IMR-90 (cell line): Measurements from ENCODE around the gene TTC7B. TPM values are rescaled to one million over a fixed set of nuclear protein-coding genes. Genes with fewer than 3 reads are reported as not detected.

ENCODE experiments used
- ATAC-seq: fragments of 200-7000 bp; cut with Tn5 transposase; 2 replicates; pipeline ENCODE4 v1.9.1; 2020; ENCODE audit warnings: low read depth, mild to moderate bottlenecking, moderate library complexity
- BruUV-seq: library from RNA; stranded (reverse); fragments of 400-500 nt; replicated peaks from 2 replicates; lab custom pipeline; 2021; lab: Mats Ljungman, UMichigan
- CTCF ChIA-PET: fragments of 300-600 bp; formaldehyde crosslinking; extraction: SDS; loops from one replicate; lab custom pipeline; 2021; ENCODE audit warnings: antibody characterized with exemption; lab: Yijun Ruan, JAX
- POLR2A ChIA-PET: fragments of 300-600 bp; sonication (Branson Sonifier 250); formaldehyde crosslinking; loops from one replicate; lab custom pipeline; 2022; ENCODE audit warnings: antibody characterized with exemption; ENCODE audit not compliant: unreplicated experiment; lab: Charles Lee
- DNase-seq: peaks from one replicate; pipeline ENCODE4 v3.0.0; 2013
- H2AFZ ChIP-seq: replicated peaks from 2 replicates; pipeline ENCODE3; 2013; ENCODE audit warnings: low read length, mild to moderate bottlenecking; ENCODE audit not compliant: poor library complexity
- H2AK5ac ChIP-seq: 2 replicates; pipeline ENCODE4 v1.6.1; 2013; ENCODE audit warnings: low read depth, low read length, inconsistent platforms
- H2AK9ac ChIP-seq: replicated peaks from 2 replicates; pipeline ENCODE3; 2013; ENCODE audit warnings: mild to moderate bottlenecking, low read depth, low read length, moderate library complexity; ENCODE audit not compliant: poor library complexity
- H2BK120ac ChIP-seq: 2 replicates; pipeline ENCODE4 v1.6.1; 2013; ENCODE audit warnings: low read depth, low read length, inconsistent platforms
- H2BK15ac ChIP-seq: 3 replicates; pipeline ENCODE4 v1.6.1; 2013; ENCODE audit warnings: low read depth, low read length, inconsistent platforms
- H2BK20ac ChIP-seq: 2 replicates; pipeline ENCODE4 v1.6.1; 2013; ENCODE audit warnings: low read depth, mild to moderate bottlenecking, inconsistent platforms, low read length, moderate library complexity
- H2BK5ac ChIP-seq: 2 replicates; pipeline ENCODE4 v1.6.1; 2013; ENCODE audit warnings: mild to moderate bottlenecking, low read depth, low read length, inconsistent platforms; ENCODE audit not compliant: poor library complexity, severe bottlenecking
- H3K14ac ChIP-seq: replicated peaks from 2 replicates; pipeline ENCODE4 v1.6.1; 2013; ENCODE audit warnings: low read depth, low read length, inconsistent platforms
- H3K18ac ChIP-seq: 2 replicates; pipeline ENCODE4 v1.6.1; 2013; ENCODE audit warnings: low read depth, low read length, control low read depth
- H3K23ac ChIP-seq: 2 replicates; pipeline ENCODE4 v1.6.1; 2013; ENCODE audit warnings: low read depth, low read length, inconsistent platforms
- H3K27ac ChIP-seq: 2 replicates; pipeline ENCODE4 v1.5.1; 2013; ENCODE audit warnings: mild to moderate bottlenecking, control low read depth, low read length; ENCODE audit not compliant: insufficient read depth
- H3K27me3 ChIP-seq: 2 replicates; pipeline ENCODE4 v1.6.1; 2013; ENCODE audit warnings: low read length; ENCODE audit not compliant: control insufficient read depth, insufficient read depth
- H3K36me3 ChIP-seq: 2 replicates; pipeline ENCODE4 v1.6.1; 2013; ENCODE audit warnings: low read length, mixed read lengths; ENCODE audit not compliant: control insufficient read depth, insufficient read depth
- H3K4ac ChIP-seq: 2 replicates; pipeline ENCODE4 v1.6.1; 2013; ENCODE audit warnings: low read depth, low read length, inconsistent platforms
- H3K4me1 ChIP-seq: 2 replicates; pipeline ENCODE4 v1.6.1; 2013; ENCODE audit warnings: low read length, mixed read lengths; ENCODE audit not compliant: control insufficient read depth, insufficient read depth
- H3K4me2 ChIP-seq: 2 replicates; pipeline ENCODE4 v1.6.1; 2013; ENCODE audit warnings: low read depth, mild to moderate bottlenecking, control low read depth, low read length, moderate library complexity
- H3K4me3 ChIP-seq: 2 replicates; pipeline ENCODE4 v1.5.1; 2013; ENCODE audit warnings: low read depth, mild to moderate bottlenecking, control low read depth, low read length, moderate library complexity; ENCODE audit not compliant: insufficient read depth
- H3K56ac ChIP-seq: 2 replicates; pipeline ENCODE4 v1.6.1; 2013; ENCODE audit warnings: low read length, inconsistent platforms; ENCODE audit not compliant: insufficient read depth; ENCODE audit errors: extremely low read depth
- H3K79me1 ChIP-seq, 2 experiments: 2 replicates each; pipeline ENCODE4 v1.6.1; 2013; ENCODE audit warnings: low read length in 2 of 2, inconsistent platforms in 1 of 2, low read depth in 1 of 2
- H3K9ac ChIP-seq: 2 replicates; pipeline ENCODE4 v1.6.1; 2013; ENCODE audit warnings: low read depth, low read length, control low read depth
- H3K9me1 ChIP-seq: 2 replicates; pipeline ENCODE4 v1.6.1; 2013; ENCODE audit warnings: low read length, inconsistent platforms; ENCODE audit not compliant: insufficient read depth
- H3K9me3 ChIP-seq: 2 replicates; pipeline ENCODE4 v1.6.1; 2013; ENCODE audit warnings: low read length; ENCODE audit not compliant: control insufficient read depth, insufficient read depth
- H4K20me1 ChIP-seq: 2 replicates; pipeline ENCODE4 v1.6.1; 2013; ENCODE audit warnings: low read length, inconsistent platforms; ENCODE audit not compliant: insufficient read depth
- H4K5ac ChIP-seq: 2 replicates; pipeline ENCODE4 v1.6.1; 2013; ENCODE audit warnings: mild to moderate bottlenecking, low read depth, low read length, control low read depth
- H4K8ac ChIP-seq, 2 experiments: 2 replicates each; pipeline ENCODE4 v1.6.1; 2013; ENCODE audit warnings: low read depth in 2 of 2, low read length in 2 of 2, control low read depth in 1 of 2, inconsistent platforms in 1 of 2
- H4K91ac ChIP-seq: 2 replicates; pipeline ENCODE4 v1.6.1; 2013; ENCODE audit warnings: low read depth, low read length, inconsistent platforms; ENCODE audit not compliant: insufficient read depth
- BHLHE40 ChIP-seq: fragments of 150-350 bp; IDR thresholded peaks from 2 replicates; pipeline ENCODE4 v1.6.1; 2016; ENCODE audit warnings: mild to moderate bottlenecking, low read depth, low read length
- CEBPB ChIP-seq: IDR thresholded peaks from 2 replicates; pipeline ENCODE4 v1.6.1; 2012; ENCODE audit warnings: low read depth, low read length, improper control_type of control experiment
- CHD1 ChIP-seq: IDR thresholded peaks from 2 replicates; pipeline ENCODE4 v1.6.1; 2012; ENCODE audit warnings: low read depth, low read length, improper control_type of control experiment
- CTCF ChIP-seq: conservative IDR thresholded peaks from 2 replicates; pipeline ENCODE4 v1.5.1; 2012; ENCODE audit warnings: mild to moderate bottlenecking, low read depth, low read length, improper control_type of control experiment
- FOS ChIP-seq: fragments of 150-350 bp; IDR thresholded peaks from 2 replicates; pipeline ENCODE4 v1.6.1; 2016; ENCODE audit warnings: low read depth, low read length
- MAFK ChIP-seq: IDR thresholded peaks from 2 replicates; pipeline ENCODE4 v1.6.1; 2012; ENCODE audit warnings: low read depth, low read length, improper control_type of control experiment
- MAZ ChIP-seq: IDR thresholded peaks from 2 replicates; pipeline ENCODE4 v1.6.1; 2012; ENCODE audit warnings: low read depth, mild to moderate bottlenecking, low read length, improper control_type of control experiment, moderate library complexity, borderline replicate concordance
- MXI1 ChIP-seq: IDR thresholded peaks from 2 replicates; pipeline ENCODE4 v1.6.1; 2012; ENCODE audit warnings: low read depth, mild to moderate bottlenecking, low read length, moderate library complexity, borderline replicate concordance
- NFE2L2 ChIP-seq: fragments of 150-350 bp; IDR thresholded peaks from 2 replicates; pipeline ENCODE4 v1.6.1; 2016; ENCODE audit warnings: low read depth, mild to moderate bottlenecking, low read length
- POLR2A ChIP-seq: IDR thresholded peaks from 2 replicates; pipeline ENCODE4 v1.6.1; 2012; ENCODE audit warnings: mild to moderate bottlenecking, low read depth, low read length
- RAD21 ChIP-seq: IDR thresholded peaks from 2 replicates; pipeline ENCODE4 v1.6.1; 2012; ENCODE audit warnings: low read length, improper control_type of control experiment
- RCOR1 ChIP-seq: IDR thresholded peaks from 2 replicates; pipeline ENCODE4 v1.6.1; 2012; ENCODE audit warnings: mild to moderate bottlenecking, low read length, improper control_type of control experiment; ENCODE audit not compliant: insufficient replicate concordance
- RFX5 ChIP-seq: IDR thresholded peaks from 2 replicates; pipeline ENCODE4 v1.8.0; 2012; ENCODE audit warnings: low read depth, mild to moderate bottlenecking, low read length, moderate library complexity
- SMC3 ChIP-seq: fragments of 150-350 bp; IDR thresholded peaks from 2 replicates; pipeline ENCODE4 v1.6.1; 2016; ENCODE audit warnings: low read depth, mild to moderate bottlenecking, antibody characterized with exemption, low read length, moderate library complexity
- USF2 ChIP-seq: fragments of 150-350 bp; IDR thresholded peaks from 2 replicates; pipeline ENCODE4 v1.6.1; 2017; ENCODE audit warnings: mild to moderate bottlenecking, antibody characterized with exemption, low read length, low read depth
- WGBS, 2 experiments: methylation state at CpG; one replicate each; pipeline versions ENCODE4 v1.1.5 to v1.1.7; 2013; ENCODE audit warnings: missing lambda C conversion rate in 2 of 2; ENCODE audit not compliant: insufficient read length in 1 of 2; ENCODE audit errors: extremely low coverage in 2 of 2; 5-methylcytosine and 5-hydroxymethylcytosine counted together
- dilution Hi-C: fragments of 300-500 bp; cut with HindIII; formaldehyde crosslinking; loops from one replicate; pipeline ENCODE4 v1.14.3; 2018; ENCODE audit warnings: low sequenced_read_pairs; ENCODE audit not compliant: unreplicated experiment
- in situ Hi-C: fragments of 300-500 bp; cut with MboI; formaldehyde crosslinking; loops from 3 replicates; pipeline ENCODE4 v1.14.3; 2019; ENCODE audit warnings: low sequenced_read_pairs, inconsistent platforms, mixed read lengths
- intact Hi-C: fragments of 100-400 bp; cut with micrococcal nuclease; formaldehyde crosslinking; loops from 2 replicates; pipeline ENCODE4 v1.10.0; 2022
- polyA plus RNA-seq, 3 experiments: library from polyadenylated mRNA; depleted of rRNA; stranded (reverse); fragments of >200 nt; gene quantifications; 2 replicates each; pipeline ENCODE4 v1.2.3, GENCODE V29; 2012; ENCODE audit warnings: low replicate concordance in 1 of 3
- total RNA-seq: library from RNA; depleted of rRNA; stranded (reverse); fragments of >200 nt; gene quantifications from 2 replicates; pipeline ENCODE4 v1.2.3, GENCODE V29; 2012
- TF ChIP-seq, protein P1 (sequence below): fragments of 150-350 bp; IDR thresholded peaks from 2 replicates; pipeline ENCODE4 v1.6.1; 2016; ENCODE audit warnings: low read depth, mild to moderate bottlenecking, low read length, moderate library complexity, borderline replicate concordance

Gene TTC7B
- total and polyA plus RNA-seq, 2 of the 4 experiments (the other 2 are of a cell fraction), result 18.1 to 35.3 TPM

DNA sequence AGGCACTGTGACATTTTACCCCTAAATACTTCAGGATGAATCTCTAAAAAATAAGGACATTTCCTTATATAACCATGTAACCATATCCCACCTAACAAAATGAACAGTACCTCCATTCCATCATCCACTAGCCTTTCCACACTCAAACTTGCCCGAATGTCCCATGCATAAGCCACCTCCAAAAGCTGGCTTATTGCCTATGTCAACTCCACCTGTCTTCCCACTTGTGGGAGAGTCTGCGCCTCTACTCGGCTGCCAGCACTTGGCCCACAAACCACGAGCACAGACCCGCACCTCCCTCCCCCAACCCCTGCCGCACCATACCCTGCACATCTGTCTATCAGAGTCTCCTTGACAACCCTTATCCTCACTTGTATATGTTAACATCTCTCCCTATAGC is 253.6 kb downstream of the TTC7B start:
- intact Hi-C loops, result no loop called here
- 75% methylated on average over 1 of the region's 6 CpGs; no CpG with 5 or more reads in 1 of the 2 experiments for WGBS, 2 experiments

More for the DNA sequence above, 253.6 kb downstream of the TTC7B start:
- Histone ChIP-seq H4K5ac (no peak overlapping the region), H3K27me3 (no peaks in the 10 kb centered on the region), H2AK9ac (no peak overlapping the region), H2BK20ac (no peak overlapping the region), H4K8ac (no peak overlapping the region), H3K4ac (no peak overlapping the region), H3K79me1 (no peaks in the 10 kb centered on the region), H3K4me2 (no peak overlapping the region), H3K4me3 (no peak overlapping the region), H2AFZ (no peak overlapping the region), H3K14ac (no peak overlapping the region), H3K23ac (no peak overlapping the region), H2AK5ac (no peak overlapping the region), H3K36me3 (0 out of 2 replicates have a peak, but pooled peaks cover 3% of the 10 kb centered on the region), H3K18ac (no peak overlapping the region), H3K9me1 (0 out of 2 replicates have a peak, but pooled peaks cover 4% of the 10 kb centered on the region), H4K20me1 (no peaks in the 10 kb centered on the region), H2BK15ac (no peak overlapping the region), H3K4me1 (no peaks in the 10 kb centered on the region), H2BK120ac (no peak overlapping the region), H3K27ac (no peak overlapping the region), H2BK5ac (no peak overlapping the region), H4K91ac (no peak overlapping the region), H3K56ac (no peak overlapping the region), H3K9ac (no peak overlapping the region), H3K9me3 (no peaks in the 10 kb centered on the region)
- no TSS peak for BruUV-seq
- ChIA-PET POLR2A (no interaction called here), CTCF (no interaction called here)
- dilution Hi-C loops (no loop called here), in situ Hi-C loops (no loop called here)
- ATAC-seq, result no peak
- TF ChIP-seq BHLHE40 (no peak), FOS (no peak), MAFK (no peak), MAZ (no peak), CEBPB (no peak), MXI1 (no peak), SMC3 (no peak), RAD21 (no peak), RFX5 (no peak), CHD1 (no peak), NFE2L2 (no peak), CTCF (no peak), USF2 (no peak), POLR2A (no peak), RCOR1 (no peak)
- TF ChIP-seq, protein P1, sequence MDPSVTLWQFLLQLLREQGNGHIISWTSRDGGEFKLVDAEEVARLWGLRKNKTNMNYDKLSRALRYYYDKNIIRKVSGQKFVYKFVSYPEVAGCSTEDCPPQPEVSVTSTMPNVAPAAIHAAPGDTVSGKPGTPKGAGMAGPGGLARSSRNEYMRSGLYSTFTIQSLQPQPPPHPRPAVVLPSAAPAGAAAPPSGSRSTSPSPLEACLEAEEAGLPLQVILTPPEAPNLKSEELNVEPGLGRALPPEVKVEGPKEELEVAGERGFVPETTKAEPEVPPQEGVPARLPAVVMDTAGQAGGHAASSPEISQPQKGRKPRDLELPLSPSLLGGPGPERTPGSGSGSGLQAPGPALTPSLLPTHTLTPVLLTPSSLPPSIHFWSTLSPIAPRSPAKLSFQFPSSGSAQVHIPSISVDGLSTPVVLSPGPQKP, result no peak
- DNase-seq, result no peak
